BJ (cell line): ENCODE results near the gene DCDC2C. TPM values are rescaled to one million over a fixed set of nuclear protein-coding genes. Genes with fewer than 3 reads are reported as not detected.

ENCODE experiments used
- CTCF ChIA-PET: fragments of 350-600 bp; formaldehyde crosslinking; extraction: SDS; loops from one replicate; lab custom pipeline; 2021; ENCODE audit warnings: antibody characterized with exemption, inconsistent platforms; lab: Yijun Ruan, JAX
- POLR2A ChIA-PET: fragments of 300-600 bp; sonication (Branson Sonifier 250); formaldehyde crosslinking; extraction: SDS; loops from one replicate; lab custom pipeline; 2021; ENCODE audit warnings: antibody characterized with exemption; lab: Charles Lee
- DNase-seq: peaks from one replicate; pipeline ENCODE4 v3.0.0-alpha.2; 2011; ENCODE audit warnings: low read depth
- H3K27me3 ChIP-seq: 2 replicates; pipeline ENCODE4 v1.6.0; 2011; ENCODE audit warnings: low read length; ENCODE audit not compliant: control insufficient read depth, insufficient read depth
- H3K36me3 ChIP-seq: 2 replicates; pipeline ENCODE4 v1.5.1; 2011; ENCODE audit warnings: low read length; ENCODE audit not compliant: control insufficient read depth, insufficient read depth
- H3K4me3 ChIP-seq: 2 replicates; pipeline ENCODE4 v1.5.1; 2011; ENCODE audit warnings: low read depth, mild to moderate bottlenecking, control low read depth, low read length
- polyA plus RNA-seq: library from polyadenylated mRNA; depleted of rRNA; stranded (reverse); fragments of >200 nt; gene quantifications from 2 replicates; pipeline ENCODE4 v1.2.3, GENCODE V29; 2011
- TF ChIP-seq, protein P1 (sequence below): IDR thresholded peaks from 2 replicates; pipeline ENCODE4 v1.5.1; 2011; ENCODE audit warnings: low read depth, mild to moderate bottlenecking, control low read depth, inconsistent platforms, low read length, moderate library complexity; ENCODE audit not compliant: insufficient read depth

DCDC2C gene
- polyA plus RNA-seq, 1 experiment, result not detected

DNA sequence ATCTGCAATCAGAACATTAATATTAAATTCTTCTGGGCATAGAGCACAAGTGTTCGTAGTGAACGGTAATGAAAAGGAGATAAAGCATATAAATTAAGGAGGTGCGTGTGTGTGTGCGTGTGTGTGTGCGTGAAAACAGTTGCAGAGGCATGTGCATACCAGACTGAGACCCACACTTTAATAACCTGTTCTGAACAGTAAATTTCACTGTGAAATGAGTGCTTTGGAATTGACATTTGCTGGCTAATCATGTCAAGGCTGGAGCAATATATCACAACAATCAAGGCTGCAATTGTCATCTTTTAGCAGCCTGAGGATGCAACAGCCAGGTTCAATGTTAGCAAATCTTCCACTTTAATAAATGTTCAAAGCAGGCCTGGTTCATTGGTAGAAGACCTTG is 57.9 kb downstream of the DCDC2C start:
- DNase-seq, result no peak
- no peak overlapping the region for H3K4me3 ChIP-seq
- H3K27me3 ChIP-seq, result no peaks in the 10 kb centered on the region
- TF ChIP-seq, protein P1, sequence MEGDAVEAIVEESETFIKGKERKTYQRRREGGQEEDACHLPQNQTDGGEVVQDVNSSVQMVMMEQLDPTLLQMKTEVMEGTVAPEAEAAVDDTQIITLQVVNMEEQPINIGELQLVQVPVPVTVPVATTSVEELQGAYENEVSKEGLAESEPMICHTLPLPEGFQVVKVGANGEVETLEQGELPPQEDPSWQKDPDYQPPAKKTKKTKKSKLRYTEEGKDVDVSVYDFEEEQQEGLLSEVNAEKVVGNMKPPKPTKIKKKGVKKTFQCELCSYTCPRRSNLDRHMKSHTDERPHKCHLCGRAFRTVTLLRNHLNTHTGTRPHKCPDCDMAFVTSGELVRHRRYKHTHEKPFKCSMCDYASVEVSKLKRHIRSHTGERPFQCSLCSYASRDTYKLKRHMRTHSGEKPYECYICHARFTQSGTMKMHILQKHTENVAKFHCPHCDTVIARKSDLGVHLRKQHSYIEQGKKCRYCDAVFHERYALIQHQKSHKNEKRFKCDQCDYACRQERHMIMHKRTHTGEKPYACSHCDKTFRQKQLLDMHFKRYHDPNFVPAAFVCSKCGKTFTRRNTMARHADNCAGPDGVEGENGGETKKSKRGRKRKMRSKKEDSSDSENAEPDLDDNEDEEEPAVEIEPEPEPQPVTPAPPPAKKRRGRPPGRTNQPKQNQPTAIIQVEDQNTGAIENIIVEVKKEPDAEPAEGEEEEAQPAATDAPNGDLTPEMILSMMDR, result no peak
- no peaks in the 10 kb centered on the region for H3K36me3 ChIP-seq
- CTCF ChIA-PET, result no interaction called here
- POLR2A ChIA-PET, result no interaction called here

DNA sequence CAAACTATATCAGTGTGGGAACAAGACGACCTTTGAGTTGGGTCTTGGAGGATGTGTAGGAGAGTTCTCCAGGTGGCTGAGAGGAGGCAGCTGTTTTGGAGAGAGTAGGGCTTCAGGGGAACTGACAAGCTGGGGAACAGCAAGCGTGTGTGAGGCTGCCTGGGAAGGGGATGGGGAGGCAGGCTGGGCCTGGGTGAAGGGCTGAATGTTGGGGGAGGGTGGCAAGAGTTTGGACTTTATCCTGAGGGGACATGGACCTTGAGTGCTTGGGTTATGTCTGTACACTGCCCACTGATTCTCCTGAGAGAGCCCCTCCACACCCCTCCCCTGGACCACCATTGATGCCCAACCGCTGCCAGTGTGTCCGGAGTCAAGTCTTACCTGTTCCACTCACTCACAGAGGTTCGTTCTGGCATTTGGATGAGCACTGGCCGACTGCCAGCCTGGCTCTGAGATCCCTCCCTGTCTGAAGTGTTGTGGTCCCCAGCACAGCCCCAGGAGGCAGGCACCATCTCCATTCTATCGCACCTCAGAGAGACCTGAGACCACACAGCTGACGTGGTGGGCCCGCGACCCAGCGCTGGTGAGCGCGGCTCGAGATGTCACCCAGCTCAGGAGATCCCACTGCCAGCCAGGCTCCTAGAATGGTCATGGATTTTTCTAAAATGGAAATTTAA is 59.5 kb downstream of the DCDC2C start:
- CTCF ChIA-PET, result no interaction called here
- Histone ChIP-seq H3K27me3 (no peaks in the 10 kb centered on the region), H3K36me3 (no peaks in the 10 kb centered on the region), H3K4me3 (no peak overlapping the region)
- no peak for DNase-seq
- POLR2A ChIA-PET, result no interaction called here
- TF ChIP-seq, protein P1, result no peak

DNA sequence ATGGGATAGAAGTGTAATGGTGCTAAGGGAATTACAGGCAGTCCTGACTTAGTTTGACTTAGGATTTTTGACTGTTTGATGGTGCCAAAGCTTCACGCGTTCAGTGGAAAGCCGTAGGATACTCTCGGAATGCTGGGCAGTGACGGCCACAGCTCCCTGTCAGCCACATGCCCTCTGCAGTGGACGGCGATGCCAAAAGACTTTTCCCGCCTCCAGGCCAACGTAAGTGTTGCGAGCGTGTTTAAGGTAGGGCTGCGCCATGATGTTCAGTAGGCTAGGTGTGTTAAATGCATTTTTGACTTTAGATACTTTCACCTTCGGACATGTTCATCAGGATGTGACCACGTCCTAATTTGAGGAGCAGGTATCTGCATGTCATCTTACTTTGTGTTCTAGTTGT is 63.4 kb downstream of the DCDC2C start:
- ChIA-PET POLR2A (no interaction called here), CTCF (no interaction called here)
- Histone ChIP-seq H3K27me3 (no peaks in the 10 kb centered on the region), H3K36me3 (no peaks in the 10 kb centered on the region), H3K4me3 (no peak overlapping the region)
- no peak for DNase-seq
- TF ChIP-seq, protein P1, result no peak

- POLR2A ChIA-PET, result no interaction called here
- TF ChIP-seq, protein P1, result no peak
- H3K4me3 ChIP-seq, result no peak overlapping the region
- CTCF ChIA-PET, result no interaction called here
- DNase-seq, result no peak
- H3K36me3 ChIP-seq, result no peaks in the 10 kb centered on the region
- H3K27me3 ChIP-seq, result no peaks in the 10 kb centered on the region
Measured at GRCh38 chr2:3768960-3769765, 65.8 kb downstream of the DCDC2C start.

DNA sequence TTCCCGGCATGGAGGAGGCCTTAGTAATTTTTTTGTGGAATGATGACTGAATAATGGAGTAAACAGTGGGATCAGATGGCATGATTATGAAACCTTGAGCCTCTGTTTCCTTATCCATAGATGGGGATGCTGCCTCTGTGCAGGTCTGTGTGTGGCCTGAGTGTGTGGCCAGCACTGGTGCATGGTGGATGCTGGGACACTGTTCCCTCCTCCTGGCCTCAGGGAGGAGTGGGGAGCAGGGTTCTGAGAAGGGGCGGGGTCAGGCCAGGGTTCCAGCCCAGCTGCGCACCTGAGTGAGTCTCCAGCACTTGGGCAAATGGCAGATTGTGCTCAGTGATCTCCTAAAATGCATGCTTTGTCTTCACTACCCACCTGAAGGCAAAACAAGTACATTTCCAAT is 66.4 kb downstream of the DCDC2C start:
- Histone ChIP-seq H3K27me3 (no peaks in the 10 kb centered on the region), H3K4me3 (no peak overlapping the region), H3K36me3 (no peaks in the 10 kb centered on the region)
- TF ChIP-seq, protein P1, result no peak
- DNase-seq, result no peak
- ChIA-PET POLR2A (no interaction called here), CTCF (no interaction called here)
